Muscle of back (tissue), 11 donors: Measurements from ENCODE around the gene NINL. TPM values are rescaled to one million over a fixed set of nuclear protein-coding genes. Genes with fewer than 3 reads are reported as not detected.
"Not testable (repeated sequence)": the region's sequence is repeated elsewhere in the genome, so short reads cannot be mapped to it uniquely, and the experiment has no call there.

Experiments
- DNase-seq, 3 donors: peaks; one replicate each; pipeline versions ENCODE4 v3.0.0 to v3.0.0-alpha.2; 2013
- polyA plus RNA-seq, 10 donors: library from polyadenylated mRNA; unstranded; fragments of 120-200 nt; gene quantifications; one replicate each; pipeline ENCODE4 v1.2.1, GENCODE V29; 2013; ENCODE audit not compliant: insufficient read length in 10 of 10

Gene NINL
- polyA plus RNA-seq, 10 donors: 8.8 to 26.9 (median 15.8) TPM

- DNase-seq: peak in 2 of 3 donors; percentile 47 to 78
Observed at GRCh38 chr20:25553819-25554296, 31.5 kb downstream of the NINL start.

DNA sequence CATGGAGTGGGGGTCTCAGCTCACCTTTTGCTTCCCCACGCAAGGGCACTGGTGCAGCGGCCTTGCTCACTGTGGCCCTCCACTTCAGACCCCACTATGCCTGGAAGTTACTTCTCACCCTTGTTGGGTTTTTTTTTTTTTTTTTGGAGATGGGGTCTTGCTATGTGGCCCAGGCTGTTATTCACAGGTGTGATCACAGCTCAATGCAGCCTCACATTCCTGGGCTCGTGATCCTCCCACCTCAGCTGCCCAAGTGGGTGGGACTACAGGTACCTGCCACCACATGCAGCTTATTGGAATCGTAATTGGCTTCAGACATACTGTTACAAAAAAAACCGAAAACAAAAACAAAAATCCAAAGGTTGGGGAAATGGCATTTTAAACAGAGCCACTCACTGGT is 32.4 kb downstream of the NINL start:
- no peak for DNase-seq

GRCh38 chr20:25551413-25552215 is 33.7 kb downstream of the NINL start:
- DNase-seq: no peak

- DNase-seq: not testable (repeated sequence)
Observed at GRCh38 chr20:25550645-25551337, 34.5 kb downstream of the NINL start.

DNA sequence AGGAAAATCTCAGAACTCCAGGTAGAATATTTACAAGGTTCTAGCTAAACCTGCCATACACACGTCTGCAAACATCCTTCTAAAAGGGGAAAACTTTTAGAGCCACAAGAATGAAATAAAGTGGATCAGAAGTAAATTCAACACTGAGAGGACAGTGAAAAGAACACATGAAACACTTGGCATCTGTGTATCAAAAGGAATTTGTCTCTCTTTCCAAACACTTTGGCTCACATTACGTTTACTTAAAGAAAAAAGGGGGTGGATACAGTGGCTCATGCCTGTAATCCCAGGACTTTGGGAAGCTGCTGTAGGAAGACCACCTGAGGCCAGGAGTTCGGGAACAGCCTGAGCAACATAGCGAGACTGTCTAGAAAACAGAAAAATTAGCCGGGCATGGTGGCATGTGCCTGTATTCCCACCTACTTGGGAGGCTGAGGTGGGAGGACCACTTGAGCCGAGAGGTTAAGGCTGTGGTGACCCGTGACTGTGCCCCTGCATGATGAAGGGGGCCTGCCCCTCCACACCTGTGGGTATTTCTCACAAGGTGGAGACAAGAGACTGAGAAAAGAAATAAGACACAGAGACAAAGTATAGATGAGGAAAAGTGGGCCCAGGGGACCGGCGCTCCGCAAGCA is 35.4 kb downstream of the NINL start:
- peak in 1 of 3 donors; percentile 63 for DNase-seq

DNA sequence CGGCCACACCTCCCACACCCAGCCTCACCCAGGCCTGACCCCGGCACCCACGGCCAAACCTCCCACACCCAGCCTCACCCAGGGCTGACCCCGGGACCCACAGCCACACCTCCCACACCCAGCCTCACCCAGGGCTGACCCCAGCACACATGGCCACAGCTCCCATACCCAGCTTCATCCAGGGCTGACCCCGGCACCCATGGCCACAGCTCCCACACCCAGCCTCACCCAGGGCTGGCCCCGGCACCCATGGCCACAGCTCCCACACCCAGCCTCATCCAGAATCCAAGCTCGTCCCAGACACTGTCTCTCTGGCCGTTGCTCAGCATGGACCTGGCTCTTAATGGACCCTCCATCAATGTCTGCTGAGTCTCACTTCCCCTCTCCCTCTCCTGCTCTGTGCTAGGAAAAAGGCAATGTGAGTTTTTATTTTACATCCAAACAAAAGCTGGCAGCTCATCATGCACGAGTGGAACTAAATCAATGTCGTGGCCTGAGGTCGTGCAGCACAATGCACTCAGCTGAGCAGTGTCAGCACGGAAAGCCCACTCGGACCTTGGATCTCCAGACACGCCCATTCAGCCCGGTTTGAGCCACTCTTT is 36.1 kb downstream of the NINL start:
- DNase-seq: peak in 1 of 3 donors; percentile 32

DNA sequence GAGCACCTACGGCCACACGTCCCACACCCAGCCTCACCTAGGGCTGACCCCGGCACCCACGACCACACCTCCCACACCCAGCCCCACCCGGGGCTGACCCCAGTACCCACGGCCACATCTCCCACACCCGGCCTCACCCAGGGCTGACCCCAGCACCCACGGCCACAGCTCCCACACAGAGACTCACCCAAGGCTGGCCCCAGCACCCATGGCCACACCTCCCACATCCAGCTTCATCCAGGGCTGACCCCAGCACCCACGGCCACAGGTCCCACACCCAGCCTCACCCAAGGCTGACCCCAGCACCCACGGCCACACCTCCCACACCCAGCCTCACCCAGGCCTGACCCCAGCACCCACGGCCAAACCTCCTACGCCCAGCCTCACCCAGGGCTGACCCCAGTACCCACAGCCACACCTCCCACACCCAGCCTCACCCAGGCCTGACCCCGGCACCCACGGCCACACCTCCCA is 36.7 kb downstream of the NINL start:
- DNase-seq: no peak

GRCh38 chr20:25547999-25548398 is 37.3 kb downstream of the NINL start:
- DNase-seq: no peak

- DNase-seq: no peak
Observed at GRCh38 chr20:25547063-25547462, 38.3 kb downstream of the NINL start.

GRCh38 chr20:25546048-25546447 is 39.3 kb downstream of the NINL start:
- no peak for DNase-seq

DNA sequence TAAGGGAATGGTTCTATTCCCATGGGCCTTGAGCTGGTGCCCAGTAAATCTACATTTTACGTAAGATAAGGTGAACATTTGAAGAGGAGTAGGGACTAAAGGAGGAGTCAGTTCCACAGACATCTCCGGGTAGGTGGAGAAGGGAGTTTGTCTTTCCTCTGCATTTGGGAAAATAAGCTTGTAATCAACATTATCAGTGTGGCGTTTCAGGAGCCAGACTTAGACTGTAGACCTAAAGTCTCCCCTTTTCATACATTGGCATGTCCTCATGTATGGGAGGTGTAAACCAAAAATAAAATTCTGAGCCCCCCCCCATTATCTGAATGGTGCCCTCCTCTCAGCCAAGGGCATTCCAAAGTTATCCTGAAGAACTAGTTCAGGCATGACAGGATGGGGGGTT is 40.2 kb downstream of the NINL start:
- no peak for DNase-seq

- DNase-seq: no peak
Observed at GRCh38 chr20:25544734-25545133, 40.6 kb downstream of the NINL start.

DNA sequence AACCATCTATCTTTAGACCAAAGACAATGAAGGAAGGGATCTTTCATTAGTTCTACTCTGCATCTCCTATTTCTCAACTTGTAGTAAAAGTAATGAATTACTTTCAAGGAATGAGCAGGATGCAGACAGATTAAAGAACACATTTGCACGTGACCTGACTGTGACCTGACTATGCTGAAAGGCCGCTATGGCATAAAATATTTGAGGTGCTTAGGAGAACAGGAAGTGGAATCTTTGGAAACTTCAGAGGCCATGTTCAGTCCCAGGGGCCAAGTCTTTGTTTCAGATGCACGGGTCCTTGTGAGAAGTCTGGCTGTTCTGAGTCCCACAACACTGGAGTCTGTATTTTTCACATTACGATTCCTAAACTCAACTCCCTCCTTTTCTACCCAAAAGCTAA is 41.0 kb downstream of the NINL start:
- DNase-seq: no peak

GRCh38 chr20:25543068-25543467 is 42.3 kb downstream of the NINL start:
- DNase-seq: no peak

DNA sequence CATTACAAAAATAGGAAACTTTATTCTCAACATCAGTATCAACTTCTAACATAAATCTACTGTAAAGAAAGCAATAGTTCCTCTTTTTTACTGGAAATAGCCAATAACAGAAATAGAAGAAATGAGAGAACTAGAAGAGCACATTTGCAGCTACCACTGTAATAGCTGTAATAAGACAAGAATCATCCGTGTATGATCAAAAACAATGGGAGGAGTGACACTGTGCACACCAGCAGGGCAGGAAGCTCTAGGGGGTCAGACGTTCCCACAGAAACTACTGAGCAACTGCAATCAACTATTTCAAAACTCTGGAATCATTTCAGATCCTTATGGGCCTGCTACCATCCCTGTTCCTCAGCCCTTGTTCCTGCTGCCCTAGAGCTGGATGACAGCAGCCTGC is 43.7 kb downstream of the NINL start:
- DNase-seq: no peak

- DNase-seq: peak in 2 of 3 donors; percentile 73 to 80
Observed at GRCh38 chr20:25539742-25540672, 45.3 kb downstream of the NINL start.

DNA sequence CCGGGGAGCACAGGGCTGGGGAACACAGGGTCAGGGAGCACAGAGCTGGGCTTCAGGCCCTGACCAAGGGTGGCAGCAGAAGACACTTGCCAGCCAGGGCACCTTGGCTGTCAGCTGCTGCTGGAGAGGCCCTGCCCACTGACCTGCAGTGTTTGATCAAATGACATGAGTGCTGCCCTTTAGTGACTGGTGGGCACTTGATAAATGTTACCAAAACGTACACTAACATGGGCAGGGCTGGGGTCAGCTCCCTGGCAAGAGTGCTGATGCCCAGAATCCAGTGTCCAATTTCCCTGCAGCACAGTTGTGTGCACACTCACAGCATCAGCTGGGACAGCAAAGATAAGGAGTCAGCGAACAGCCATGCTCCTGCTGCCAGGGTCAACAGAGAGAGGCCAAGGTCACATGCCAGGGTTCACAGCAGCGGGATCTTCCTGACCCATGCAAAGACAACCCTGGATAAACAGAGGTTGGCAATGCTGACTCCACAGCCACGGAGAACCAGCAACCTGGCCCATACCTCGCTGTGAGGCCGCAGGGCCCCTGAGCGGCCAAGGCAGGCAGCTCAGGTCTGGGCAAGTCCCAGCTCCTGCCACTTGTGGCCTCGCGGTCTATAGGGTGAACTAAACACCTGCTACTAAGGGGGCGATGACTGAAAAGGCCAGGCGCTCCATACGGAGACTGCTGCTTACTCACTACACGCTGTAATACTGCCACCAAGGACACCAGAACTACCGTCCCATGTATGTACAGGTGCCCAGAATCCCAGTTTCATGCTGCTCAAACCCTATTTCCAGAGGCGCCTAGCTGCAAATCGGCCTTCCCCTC is 46.3 kb downstream of the NINL start:
- no peak for DNase-seq

DNA sequence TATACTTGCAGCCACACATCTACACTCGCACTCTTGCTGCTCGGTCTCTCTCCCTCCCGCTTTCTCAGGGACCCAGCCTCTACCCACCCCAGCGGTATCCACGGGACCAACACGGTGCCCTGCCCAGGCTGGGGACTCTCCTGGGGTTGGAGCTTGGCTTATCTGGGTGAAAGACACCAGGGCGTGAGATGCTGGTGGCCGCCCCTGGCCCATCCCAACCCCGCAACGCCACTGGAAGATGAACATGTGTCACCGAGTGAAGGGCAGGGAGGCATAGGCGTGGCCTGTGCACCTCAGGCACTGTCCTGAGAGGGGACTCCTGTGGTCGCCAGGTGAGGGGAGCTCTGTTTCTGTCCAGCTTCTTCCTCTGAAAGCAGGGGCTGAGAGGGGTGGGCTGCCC is 47.4 kb downstream of the NINL start:
- no peak for DNase-seq

- DNase-seq: peak in 2 of 3 donors; percentile 69 to 85
Observed at GRCh38 chr20:25535762-25536161, 49.6 kb downstream of the NINL start.

DNA sequence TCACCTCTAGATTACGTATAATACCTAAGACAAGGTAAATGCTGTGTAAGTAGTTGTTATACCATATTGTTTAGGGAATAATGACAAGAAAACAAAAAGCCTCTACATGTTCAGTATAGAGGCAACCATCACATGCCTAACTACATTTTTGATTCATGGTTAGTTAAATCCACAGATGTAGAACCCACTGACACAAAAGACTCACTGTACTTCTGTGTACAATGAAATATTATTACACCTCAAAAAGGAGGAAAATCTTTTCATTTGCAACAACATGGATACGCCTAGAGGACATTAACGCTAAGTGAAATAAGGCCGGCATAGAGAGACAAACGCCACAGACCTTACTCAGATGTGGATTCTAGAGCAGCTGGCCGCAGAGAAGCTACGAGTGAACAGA is 50.5 kb downstream of the NINL start:
- DNase-seq: no peak
